ENCODE measurements around the gene TEKT1. TPM values are rescaled to one million over a fixed set of nuclear protein-coding genes. Genes with fewer than 3 reads are reported as not detected.

TEKT1 gene
- total and polyA plus RNA-seq, 9 of the 15 experiments (the other 6 are each of a cell fraction or from before 2014, with no cell fraction given), result 0.06 TPM; not detected in 8

- TF ChIP-seq YBX1 (IDR thresholded peaks at IDR 0.05) (no peak), RBM17 (IDR thresholded peaks at IDR 0.05; ENCODE audit: borderline replicate concordance, low read depth, low read length) (no peak), RB1 (IDR thresholded peaks at IDR 0.05; ENCODE audit: low read depth) (no peak), TSHZ1 (CRISPR knock-in tag; IDR thresholded peaks at IDR 0.05) (no peak), FOS (IDR thresholded peaks at IDR 0.05; ENCODE audit: extremely low read depth, insufficient read length) (no peak), JUN (IDR thresholded peaks at IDR 0.05; ENCODE audit: borderline replicate concordance, low read depth, low read length) (no peak), JUN (CRISPR knock-in tag; IDR thresholded peaks at IDR 0.05; ENCODE audit: borderline replicate concordance) (no peak), CBX2 (IDR thresholded peaks at IDR 0.05; ENCODE audit: insufficient read depth, low read length, poor library complexity, severe bottlenecking) (no peak), ZNF239 (CRISPR knock-in tag; IDR thresholded peaks at IDR 0.05) (no peak), BCL6 (CRISPR knock-in tag; IDR thresholded peaks at IDR 0.05) (no peak), CHD2 (IDR thresholded peaks at IDR 0.05; ENCODE audit: low read depth, low read length) (no peak), PHF8 (IDR thresholded peaks at IDR 0.05; ENCODE audit: borderline replicate concordance, low read length) (no peak), HNRNPL (IDR thresholded peaks at IDR 0.05; ENCODE audit: low read depth, low read length) (no peak), CBFA2T3 (IDR thresholded peaks at IDR 0.05) (no peak), CBX5 (IDR thresholded peaks at IDR 0.05; ENCODE audit: borderline replicate concordance, low read depth) (no peak), DLX4 (CRISPR knock-in tag; IDR thresholded peaks at IDR 0.05) (no peak)
Measured at GRCh38 chr17:6757747-6758146, 73.8 kb downstream of the TEKT1 start (continued).
